ENCODE measurements around the gene GRAP2.
"Not testable (repeated sequence)": the region's sequence is repeated elsewhere in the genome, so short reads cannot be mapped to it uniquely, and the experiment has no call there.

The GRAP2 gene

GRCh38 chr22:39856588-39856987 lies 44.3 kb upstream of the GRAP2 start:
- no peak overlapping the region for H3K4me3 ChIP-seq (replicated peaks; ENCODE audit: insufficient read depth, low read length)
- DNase-seq (ENCODE audit: low read depth in 1 of 2, low spot score in 1 of 2): no peak
- TF ChIP-seq GABPA (IDR thresholded peaks at IDR 0.05; ENCODE audit: low read depth) (no peak), SPI1 (IDR thresholded peaks at IDR 0.05; ENCODE audit: borderline replicate concordance, low read depth) (no peak), POLR2AphosphoS5 (IDR thresholded peaks at IDR 0.05; ENCODE audit: low read depth) (no peak), REST (IDR thresholded peaks at IDR 0.05; ENCODE audit: insufficient replicate concordance, low read depth) (no peak), CTCF (IDR thresholded peaks at IDR 0.05; ENCODE audit: insufficient read depth, low read length) (no peak)
- no peak overlapping the region for H3K27ac ChIP-seq (replicated peaks)
- H3K27me3 ChIP-seq (ENCODE audit: insufficient read depth, poor library complexity, severe bottlenecking): no peaks in the 10 kb centered on the region

GRCh38 chr22:39859903-39860588 lies 40.8 kb upstream of the GRAP2 start:
- no peaks in the 10 kb centered on the region for H3K27me3 ChIP-seq (ENCODE audit: insufficient read depth, poor library complexity, severe bottlenecking)
- no peak for DNase-seq (ENCODE audit: low read depth in 1 of 2, low spot score in 1 of 2)
- TF ChIP-seq GABPA (IDR thresholded peaks at IDR 0.05; ENCODE audit: low read depth) (no peak), REST (IDR thresholded peaks at IDR 0.05; ENCODE audit: insufficient replicate concordance, low read depth) (no peak), SPI1 (IDR thresholded peaks at IDR 0.05; ENCODE audit: borderline replicate concordance, low read depth) (no peak), POLR2AphosphoS5 (IDR thresholded peaks at IDR 0.05; ENCODE audit: low read depth) (no peak), CTCF (IDR thresholded peaks at IDR 0.05; ENCODE audit: insufficient read depth, low read length) (no peak)
- no peak overlapping the region for H3K4me3 ChIP-seq (replicated peaks; ENCODE audit: insufficient read depth, low read length)
- H3K27ac ChIP-seq (replicated peaks): no peak overlapping the region

GRCh38 chr22:39868741-39869140 lies 32.1 kb upstream of the GRAP2 start:
- no peak for DNase-seq (ENCODE audit: low read depth in 1 of 2, low spot score in 1 of 2)
- no peak for TF ChIP-seq SPI1 (IDR thresholded peaks at IDR 0.05; ENCODE audit: borderline replicate concordance, low read depth)
- no peak for TF ChIP-seq GABPA (IDR thresholded peaks at IDR 0.05; ENCODE audit: low read depth)
- no peak for TF ChIP-seq POLR2AphosphoS5 (IDR thresholded peaks at IDR 0.05; ENCODE audit: low read depth)
- no peak for TF ChIP-seq CTCF (IDR thresholded peaks at IDR 0.05; ENCODE audit: insufficient read depth, low read length)
- no peak for TF ChIP-seq REST (IDR thresholded peaks at IDR 0.05; ENCODE audit: insufficient replicate concordance, low read depth)

GRCh38 chr22:39869797-39870196 lies 31.1 kb upstream of the GRAP2 start:
- not testable (repeated sequence) for DNase-seq (ENCODE audit: low read depth in 1 of 2, low spot score in 1 of 2); H3K27me3 ChIP-seq (ENCODE audit: insufficient read depth, poor library complexity, severe bottlenecking); H3K27ac ChIP-seq (replicated peaks); H3K4me3 ChIP-seq (replicated peaks; ENCODE audit: insufficient read depth, low read length)

More at GRCh38 chr22:39868741-39869140, 32.1 kb upstream of the GRAP2 start:
- H3K4me3 ChIP-seq (replicated peaks; ENCODE audit: insufficient read depth, low read length): no peak overlapping the region
- H3K27ac ChIP-seq (replicated peaks): no peak overlapping the region
- H3K27me3 ChIP-seq (ENCODE audit: insufficient read depth, poor library complexity, severe bottlenecking): no peaks in the 10 kb centered on the region
